Bronchial epithelial cell (primary cell): ENCODE results near the gene SEPTIN2. TPM values are rescaled to one million over a fixed set of nuclear protein-coding genes. Genes with fewer than 3 reads are reported as not detected.

Experiments used
- DNase-seq: peaks from one replicate; pipeline ENCODE4 v3.0.0-alpha.2; 2010; ENCODE audit warnings: low read depth
- FAIRE-seq: peaks from 2 replicates; lab custom pipeline; 2011; peaks lifted over from hg19 to GRCh38; lab: Jason Lieb, UNC
- H3K27me3 ChIP-seq: 2 replicates; pipeline ENCODE4 v1.5.1; 2011; ENCODE audit warnings: low read length; ENCODE audit not compliant: control insufficient read depth, insufficient read depth
- H3K36me3 ChIP-seq: 2 replicates; pipeline ENCODE4 v1.5.1; 2011; ENCODE audit warnings: low read length; ENCODE audit not compliant: control insufficient read depth, insufficient read depth
- H3K4me3 ChIP-seq: 2 replicates; pipeline ENCODE4 v1.5.1; 2011; ENCODE audit warnings: mild to moderate bottlenecking, low read depth, low read length, control low read depth
- CTCF ChIP-seq: IDR thresholded peaks from 2 replicates; pipeline ENCODE4 v1.5.1; 2011; ENCODE audit warnings: mild to moderate bottlenecking, moderate library complexity, low read length, control low read depth, inconsistent platforms; ENCODE audit not compliant: insufficient read depth, severe bottlenecking
- total RNA-seq: library from RNA; depleted of rRNA; stranded (reverse); fragments of >200 nt; gene quantifications from 2 replicates; pipeline ENCODE4 v1.2.1, GENCODE V29; 2014

SEPTIN2 gene
- total RNA-seq, 1 donor from 2014 or later = 181 TPM

GRCh38 chr2:241324775-241325174, 9.1 kb downstream of the SEPTIN2 start:
- Histone ChIP-seq H3K4me3 (no peak overlapping the region), H3K27me3 (no peaks in the 10 kb centered on the region), H3K36me3 (peaks cover 7% of the 10 kb centered on the region)
- DNase-seq (no peak), FAIRE-seq (no peak)
- TF ChIP-seq CTCF = no peak

GRCh38 chr2:241325257-241325656, 9.5 kb downstream of the SEPTIN2 start:
- no peak for TF ChIP-seq CTCF

GRCh38 chr2:241329669-241330615, 14.2 kb downstream of the SEPTIN2 start:
- peaks cover 7% of the 10 kb centered on the region for H3K36me3 ChIP-seq
- no peak for TF ChIP-seq CTCF
- H3K4me3 ChIP-seq = no peak overlapping the region
- H3K27me3 ChIP-seq = no peaks in the 10 kb centered on the region
- FAIRE-seq (no peak), DNase-seq (peak; percentile 82)

More at GRCh38 chr2:241325257-241325656, 9.5 kb downstream of the SEPTIN2 start:
- Histone ChIP-seq H3K27me3 (no peaks in the 10 kb centered on the region), H3K4me3 (no peak overlapping the region), H3K36me3 (peaks cover 7% of the 10 kb centered on the region)
- FAIRE-seq = no peak
- no peak for DNase-seq

GRCh38 chr2:241330616-241330981, 14.9 kb downstream of the SEPTIN2 start:
- no peak for FAIRE-seq
- H3K4me3 ChIP-seq = no peak overlapping the region
- peaks cover 9% of the 10 kb centered on the region for H3K36me3 ChIP-seq
- H3K27me3 ChIP-seq = no peaks in the 10 kb centered on the region
- no peak for DNase-seq
- TF ChIP-seq CTCF = no peak

GRCh38 chr2:241334813-241335212, 19.1 kb downstream of the SEPTIN2 start:
- Histone ChIP-seq H3K36me3 (peaks cover 14% of the 10 kb centered on the region), H3K27me3 (no peaks in the 10 kb centered on the region), H3K4me3 (no peak overlapping the region)
- no peak for DNase-seq
- no peak for TF ChIP-seq CTCF
- FAIRE-seq = no peak
